ENCODE measurements around the gene OR4D6. TPM values are rescaled to one million over a fixed set of nuclear protein-coding genes. Genes with fewer than 3 reads are reported as not detected.
"Not testable (repeated sequence)": the region's sequence is repeated elsewhere in the genome, so short reads cannot be mapped to it uniquely, and the experiment has no call there.

OR4D6 gene
- total RNA-seq = not detected

- H3K27ac Mint-ChIP-seq = no peak within 1 kb of the TSS
- no peaks in the 10 kb centered on the region for H3K9me3 Mint-ChIP-seq
- no peaks in the 10 kb centered on the region for H3K4me1 Mint-ChIP-seq (ENCODE audit: low read depth)
- no peaks in the 10 kb centered on the region for H3K36me3 Mint-ChIP-seq (ENCODE audit: insufficient read depth in 2 of 2)
- no peak within 1 kb of the TSS for H3K4me3 Mint-ChIP-seq
- ATAC-seq (replicated peaks in 1 of 2) (no peak), DNase-seq (no peak)
- peaks cover 10% of the 10 kb centered on the region for H3K27me3 Mint-ChIP-seq (ENCODE audit: low read depth)
These were observed at the start of gene OR4D6 for GRCh38 chr11:59456661-59457060. Gene OR4D6, plus strand, starts transcription at chr11:59456961. Its CDS starts 0 bp downstream, at chr11:59456961.

DNA sequence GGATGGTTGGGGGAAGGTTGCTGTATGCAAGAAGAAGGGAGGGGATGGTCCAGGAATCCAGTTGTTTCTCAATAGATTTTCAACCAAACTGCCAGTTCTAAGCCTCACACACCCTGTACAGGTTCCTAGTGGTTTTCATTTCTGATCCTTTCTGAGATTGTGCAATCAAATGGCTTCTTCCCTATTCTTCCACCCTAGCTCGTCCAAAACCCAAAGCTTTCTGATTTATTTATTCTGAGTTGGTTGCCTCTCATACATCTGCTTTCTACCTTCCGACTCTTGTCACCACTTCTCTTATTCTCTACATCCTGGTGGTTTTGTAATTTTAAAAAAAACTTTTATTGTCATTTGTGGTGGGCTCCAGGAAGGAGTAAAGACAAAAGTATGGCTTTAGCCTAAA, 43.1 kb upstream of the OR4D6 start:
- Mint-ChIP-seq H3K27ac (no peak overlapping the region), H3K27me3 (ENCODE audit: low read depth) (peaks cover 29% of the 10 kb centered on the region), H3K4me1 (ENCODE audit: low read depth) (peaks cover 6% of the 10 kb centered on the region), H3K4me3 (no peak overlapping the region), H3K9me3 (peaks cover 6 to 8% of the 10 kb centered on the region in 2 donors), H3K36me3 (ENCODE audit: insufficient read depth in 2 of 2) (peaks cover 0 to 4% of the 10 kb centered on the region in 2 donors)
- no peak for DNase-seq
- no peak for ATAC-seq (replicated peaks in 1 of 2)

- DNase-seq (no peak), ATAC-seq (replicated peaks in 1 of 2) (no peak)
- Mint-ChIP-seq H3K4me3 (no peak overlapping the region), H3K36me3 (ENCODE audit: insufficient read depth in 2 of 2) (peaks cover 0 to 2% of the 10 kb centered on the region in 2 donors), H3K27ac (no peak overlapping the region), H3K9me3 (peaks cover 2 to 5% of the 10 kb centered on the region in 2 donors), H3K4me1 (ENCODE audit: low read depth) (peaks cover 6% of the 10 kb centered on the region), H3K27me3 (ENCODE audit: low read depth) (peaks cover 29% of the 10 kb centered on the region)
These were observed 41.6 kb upstream of the OR4D6 start for GRCh38 chr11:59415111-59415510.

GRCh38 chr11:59416613-59417012, 40.1 kb upstream of the OR4D6 start:
- Mint-ChIP-seq H3K9me3 (no peaks in the 10 kb centered on the region), H3K4me3 (no peak overlapping the region), H3K27ac (no peak overlapping the region), H3K36me3 (ENCODE audit: insufficient read depth in 2 of 2) (no peaks in the 10 kb centered on the region), H3K27me3 (ENCODE audit: low read depth) (peaks cover 29% of the 10 kb centered on the region), H3K4me1 (ENCODE audit: low read depth) (peaks cover 6% of the 10 kb centered on the region)
- no peak for DNase-seq
- ATAC-seq (replicated peaks in 1 of 2) = no peak

DNA sequence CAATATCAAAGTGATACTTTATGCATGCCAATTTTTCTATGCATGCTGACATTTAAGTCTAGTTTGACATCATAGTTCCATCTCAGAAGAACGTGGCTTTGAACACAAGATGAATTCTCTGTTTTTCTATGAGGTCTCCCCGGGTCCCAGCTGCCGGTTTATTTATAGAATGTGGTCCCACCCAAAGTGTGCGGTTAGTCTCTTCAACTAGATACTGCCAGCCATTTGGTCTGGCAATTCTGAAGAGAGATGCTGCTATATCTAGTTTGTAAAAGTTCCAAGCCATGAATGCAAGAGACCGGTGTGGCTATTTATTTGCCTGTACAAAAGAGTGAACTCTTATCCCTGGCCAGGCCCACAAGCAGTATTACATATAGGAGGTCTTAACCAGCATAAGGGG, 39.7 kb upstream of the OR4D6 start:
- H3K4me3 Mint-ChIP-seq = no peak overlapping the region
- DNase-seq (no peak), ATAC-seq (replicated peaks in 1 of 2) (no peak)
- H3K4me1 Mint-ChIP-seq (ENCODE audit: low read depth) = peaks cover 6% of the 10 kb centered on the region
- H3K36me3 Mint-ChIP-seq (ENCODE audit: insufficient read depth in 2 of 2) = no peaks in the 10 kb centered on the region
- no peaks in the 10 kb centered on the region for H3K9me3 Mint-ChIP-seq
- no peak overlapping the region for H3K27ac Mint-ChIP-seq
- H3K27me3 Mint-ChIP-seq (ENCODE audit: low read depth) = peaks cover 29% of the 10 kb centered on the region

- Mint-ChIP-seq H3K36me3 (ENCODE audit: insufficient read depth in 2 of 2) (no peaks in the 10 kb centered on the region), H3K27me3 (ENCODE audit: low read depth) (peaks cover 29% of the 10 kb centered on the region), H3K4me1 (ENCODE audit: low read depth) (peaks cover 6% of the 10 kb centered on the region), H3K27ac (no peak overlapping the region), H3K9me3 (no peaks in the 10 kb centered on the region), H3K4me3 (no peak overlapping the region)
- DNase-seq (no peak), ATAC-seq (replicated peaks in 1 of 2) (no peak)
These were observed 38.6 kb upstream of the OR4D6 start for GRCh38 chr11:59418156-59418555.

- DNase-seq (no peak), ATAC-seq (replicated peaks in 1 of 2) (no peak)
- H3K36me3 Mint-ChIP-seq (ENCODE audit: insufficient read depth in 2 of 2) = no peaks in the 10 kb centered on the region
These were observed 32.9 kb upstream of the OR4D6 start for GRCh38 chr11:59423835-59424234.

DNA sequence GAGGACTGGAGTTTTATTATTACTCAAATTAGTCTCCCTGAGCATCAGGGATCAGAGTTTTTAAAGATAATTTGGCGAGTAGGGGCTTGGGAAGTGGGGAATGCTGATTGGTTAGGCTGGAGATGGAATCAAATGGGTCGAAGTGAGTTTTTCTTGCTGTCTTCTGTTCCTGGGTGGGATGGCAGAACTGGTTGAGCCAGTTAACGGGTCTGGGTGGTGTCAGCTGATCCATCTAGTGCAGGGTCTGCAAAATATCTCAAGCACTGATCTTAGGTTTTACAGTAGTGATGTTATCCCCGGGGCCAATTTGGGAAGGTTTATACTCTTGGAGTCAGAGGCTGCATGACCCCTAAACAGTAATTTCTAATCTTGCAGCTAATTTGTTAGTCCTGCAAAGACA, 31.6 kb upstream of the OR4D6 start:
- H3K4me1 Mint-ChIP-seq (ENCODE audit: low read depth) = no peaks in the 10 kb centered on the region
- DNase-seq (no peak), ATAC-seq (replicated peaks in 1 of 2) (no peak)
- H3K9me3 Mint-ChIP-seq = no peaks in the 10 kb centered on the region
- no peak overlapping the region for H3K27ac Mint-ChIP-seq
- H3K27me3 Mint-ChIP-seq (ENCODE audit: low read depth) = peaks cover 15% of the 10 kb centered on the region
- H3K4me3 Mint-ChIP-seq = no peak overlapping the region
- no peaks in the 10 kb centered on the region for H3K36me3 Mint-ChIP-seq (ENCODE audit: insufficient read depth in 2 of 2)

More at GRCh38 chr11:59423835-59424234, 32.9 kb upstream of the OR4D6 start:
- Mint-ChIP-seq H3K4me3 (no peak overlapping the region), H3K4me1 (ENCODE audit: low read depth) (no peaks in the 10 kb centered on the region), H3K27me3 (ENCODE audit: low read depth) (peaks cover 7% of the 10 kb centered on the region), H3K27ac (no peak overlapping the region), H3K9me3 (no peaks in the 10 kb centered on the region)

DNA sequence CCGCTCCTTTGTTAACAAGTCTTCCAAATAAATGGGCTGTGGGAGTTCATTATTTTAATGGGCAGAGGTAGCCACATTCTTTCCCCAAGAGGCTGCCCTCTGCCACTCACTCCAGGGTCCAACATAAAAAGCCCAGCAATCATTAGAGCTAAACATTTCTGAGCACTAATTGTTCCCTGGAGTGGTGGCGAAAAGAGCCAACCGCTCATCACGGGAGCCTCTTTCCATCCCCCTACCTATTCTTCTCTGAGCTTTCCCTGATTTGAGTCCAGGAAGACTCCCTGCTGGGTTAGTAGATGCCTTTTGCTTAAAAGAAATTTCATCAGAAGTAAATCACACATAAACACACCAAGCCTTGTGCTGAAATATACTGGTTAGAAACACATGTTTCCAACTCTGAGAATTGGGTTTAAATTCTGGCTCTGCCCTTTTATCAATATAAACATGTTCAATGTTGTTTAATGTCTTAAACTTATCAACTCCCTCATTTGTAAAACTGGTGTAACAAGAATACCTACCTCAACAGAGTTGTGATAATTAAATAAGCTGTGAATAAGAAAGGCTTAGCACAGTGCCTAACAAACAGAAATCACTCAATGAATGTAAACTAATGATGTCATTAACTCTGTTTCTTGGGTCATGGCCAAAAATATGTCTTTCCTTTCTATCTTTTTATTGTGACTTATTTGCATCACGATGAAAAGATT, 30.2 kb upstream of the OR4D6 start, which contains the start of gene OR5A2:
TSS of gene OR5A2 (minus strand) at position 53 of the 707 bp plus-strand sequence. CDS start 3,460 bp downstream, outside the sequence.
- no peaks in the 10 kb centered on the region for H3K4me1 Mint-ChIP-seq (ENCODE audit: low read depth)
- ATAC-seq (replicated peaks in 1 of 2) (no peak), DNase-seq (no peak)
- no peak within 1 kb of the TSS for H3K27ac Mint-ChIP-seq
- peaks cover 20% of the 10 kb centered on the region for H3K27me3 Mint-ChIP-seq (ENCODE audit: low read depth)
- no peaks in the 10 kb centered on the region for H3K36me3 Mint-ChIP-seq (ENCODE audit: insufficient read depth in 2 of 2)
- H3K9me3 Mint-ChIP-seq = no peaks in the 10 kb centered on the region
- H3K4me3 Mint-ChIP-seq = no peak within 1 kb of the TSS

- Mint-ChIP-seq H3K36me3 (ENCODE audit: insufficient read depth in 2 of 2) (no peaks in the 10 kb centered on the region), H3K4me1 (ENCODE audit: low read depth) (no peaks in the 10 kb centered on the region), H3K27ac (no peak overlapping the region), H3K4me3 (no peak overlapping the region), H3K27me3 (ENCODE audit: low read depth) (peaks cover 25% of the 10 kb centered on the region), H3K9me3 (no peaks in the 10 kb centered on the region)
- no peak for DNase-seq
- no peak for ATAC-seq (replicated peaks in 1 of 2)
These were observed 29.7 kb upstream of the OR4D6 start for GRCh38 chr11:59427068-59427382.

DNA sequence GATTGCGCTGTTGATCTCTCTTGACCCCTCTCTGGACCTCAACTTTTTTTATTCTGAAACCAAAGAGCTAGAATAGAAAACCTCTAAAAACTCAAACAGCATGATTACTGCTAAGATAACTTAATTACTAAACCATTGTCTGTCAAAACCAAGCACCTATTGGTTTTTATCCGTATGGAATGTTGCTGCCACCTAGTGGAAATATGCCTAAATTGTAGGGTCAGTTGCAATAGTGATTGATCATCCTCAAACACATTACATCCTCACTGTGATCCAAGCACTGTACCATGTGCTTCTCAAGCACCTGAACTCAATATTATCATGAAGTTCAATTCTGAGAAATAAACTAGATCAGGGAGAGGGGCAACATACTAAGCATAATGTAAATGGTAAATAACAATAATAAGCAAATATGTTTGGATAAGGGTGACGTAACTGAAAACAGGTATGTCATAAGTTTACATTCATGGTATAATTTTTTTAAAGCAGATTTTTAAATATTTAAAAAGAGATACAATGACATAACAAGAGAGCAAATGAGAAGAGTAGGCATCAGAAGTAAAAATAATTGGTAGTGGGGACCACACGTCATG, 26.7 kb upstream of the OR4D6 start:
- no peaks in the 10 kb centered on the region for H3K36me3 Mint-ChIP-seq (ENCODE audit: insufficient read depth in 2 of 2)
- peak; percentile 36 to 52 for DNase-seq
- no peak overlapping the region for H3K27ac Mint-ChIP-seq
- no peaks in the 10 kb centered on the region for H3K9me3 Mint-ChIP-seq
- H3K4me1 Mint-ChIP-seq (ENCODE audit: low read depth) = no peaks in the 10 kb centered on the region
- H3K4me3 Mint-ChIP-seq = no peak overlapping the region
- ATAC-seq (replicated peaks in 1 of 2) = peak; percentile 45 to 55
- H3K27me3 Mint-ChIP-seq (ENCODE audit: low read depth) = peaks cover 33% of the 10 kb centered on the region

- Mint-ChIP-seq H3K4me3 (no peak within 1 kb of the TSS), H3K27me3 (ENCODE audit: low read depth) (peaks cover 22% of the 10 kb centered on the region), H3K4me1 (ENCODE audit: low read depth) (no peaks in the 10 kb centered on the region), H3K36me3 (ENCODE audit: insufficient read depth in 2 of 2) (no peaks in the 10 kb centered on the region), H3K9me3 (no peaks in the 10 kb centered on the region), H3K27ac (no peak within 1 kb of the TSS)
- no peak for ATAC-seq (replicated peaks in 1 of 2)
- no peak for DNase-seq
These were observed 20.6 kb upstream of the OR4D6 start, which contains the start of gene OR5A1 for GRCh38 chr11:59436169-59436568. Gene OR5A1, plus strand, starts transcription at chr11:59436469. Its CDS starts 6,700 bp downstream, at chr11:59443169.

GRCh38 chr11:59437770-59438169, 19.0 kb upstream of the OR4D6 start:
- Mint-ChIP-seq H3K27me3 (ENCODE audit: low read depth) (peaks cover 7% of the 10 kb centered on the region), H3K36me3 (ENCODE audit: insufficient read depth in 2 of 2) (no peaks in the 10 kb centered on the region), H3K4me1 (ENCODE audit: low read depth) (no peaks in the 10 kb centered on the region), H3K4me3 (no peak overlapping the region), H3K9me3 (no peaks in the 10 kb centered on the region), H3K27ac (no peak overlapping the region)
- no peak for ATAC-seq (replicated peaks in 1 of 2)
- no peak for DNase-seq

GRCh38 chr11:59445624-59446023, 11.1 kb upstream of the OR4D6 start:
- not testable (repeated sequence) for H3K27ac Mint-ChIP-seq; ATAC-seq (replicated peaks in 1 of 2); H3K4me1 Mint-ChIP-seq (ENCODE audit: low read depth); H3K27me3 Mint-ChIP-seq (ENCODE audit: low read depth); H3K36me3 Mint-ChIP-seq (ENCODE audit: insufficient read depth in 2 of 2); DNase-seq; H3K4me3 Mint-ChIP-seq; H3K9me3 Mint-ChIP-seq
